ENCODE data around the gene C1GALT1.
"Not testable (repeated sequence)": the region's sequence is repeated elsewhere in the genome, so short reads cannot be mapped to it uniquely, and the experiment has no call there.

- TF ChIP-seq POLR2A, CTCF (IDR thresholded peaks at IDR 0.05): not testable (repeated sequence)
Observed at GRCh38 chr7:7192798-7193788, 10.7 kb downstream of the C1GALT1 start.
